Erythroblast (primary cell): Measurements from ENCODE around the gene DNAJC1.

Source experiments
- DNase-seq, 2 experiments: peaks; one replicate each; lab custom pipeline; 2025; lab: John Stamatoyannopoulos, UW
- GATA1 ChIP-seq: IDR thresholded peaks from 2 replicates; pipeline ENCODE4 v1.6.1; 2011; ENCODE audit warnings: low read depth, mild to moderate bottlenecking, control low read depth, low read length, moderate library complexity
- POLR2A ChIP-seq: IDR thresholded peaks from 2 replicates; pipeline ENCODE4 v1.6.1; 2011; ENCODE audit warnings: mild to moderate bottlenecking, low read length

Gene DNAJC1

DNA sequence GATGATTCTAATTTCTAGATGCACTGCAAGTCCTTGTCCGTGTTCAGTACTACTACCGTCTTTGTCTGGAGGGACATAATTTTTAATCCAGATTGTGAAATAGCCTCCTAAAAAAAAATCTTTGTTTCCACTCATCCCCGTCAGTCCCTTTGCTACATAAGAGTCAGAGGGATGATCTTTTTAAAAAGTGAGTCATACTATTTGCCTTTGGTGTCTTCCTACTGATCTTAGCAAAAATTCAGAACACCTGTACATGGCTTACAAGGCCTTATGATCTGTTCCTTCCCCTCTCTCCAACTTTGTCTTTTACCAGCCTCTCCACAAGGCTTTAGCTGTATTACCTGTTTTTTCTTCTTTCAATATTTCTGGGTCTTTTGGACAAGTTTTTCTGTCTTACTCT lies 296.0 kb downstream of the DNAJC1 start:
- TF ChIP-seq GATA1 (no peak), POLR2A (no peak)
- DNase-seq = no peak
